ENCODE data around the gene SALL4. TPM values are rescaled to one million over a fixed set of nuclear protein-coding genes. Genes with fewer than 3 reads are reported as not detected.
A peak's percentile ranks its signal among the peaks of the same experiment; 100 is the strongest.

The SALL4 gene
- total and polyA plus RNA-seq, 12 donors: 0.07 to 1.3 (median 0.34) TPM; not detected in 1

- H3K36me3 ChIP-seq (replicated peaks in 1 of 2): no peaks in the 10 kb centered on the region
- H3K27me3 ChIP-seq: no peaks in the 10 kb centered on the region
- intact Hi-C loops (cut with DNase I): no loop called here
- H3K4me3 ChIP-seq: no peak overlapping the region
- DNase-seq: no peak
- 72 to 77% (median 75%) methylated on average over 5 of the region's 5 CpGs for WGBS, 4 donors
- H3K27ac ChIP-seq: no peak overlapping the region
- H3K4me1 ChIP-seq (replicated peaks in 1 of 2): peaks cover 0 to 9% of the 10 kb centered on the region in 2 donors
- TF ChIP-seq CTCF (IDR thresholded peaks at IDR 0.05) (no peak), POLR2A (IDR thresholded peaks at IDR 0.05) (no peak)
- no peaks in the 10 kb centered on the region for H3K9me3 ChIP-seq (replicated peaks in 1 of 3)
Observed at GRCh38 chr20:51736947-51737346, 65.4 kb downstream of the SALL4 start.

DNA sequence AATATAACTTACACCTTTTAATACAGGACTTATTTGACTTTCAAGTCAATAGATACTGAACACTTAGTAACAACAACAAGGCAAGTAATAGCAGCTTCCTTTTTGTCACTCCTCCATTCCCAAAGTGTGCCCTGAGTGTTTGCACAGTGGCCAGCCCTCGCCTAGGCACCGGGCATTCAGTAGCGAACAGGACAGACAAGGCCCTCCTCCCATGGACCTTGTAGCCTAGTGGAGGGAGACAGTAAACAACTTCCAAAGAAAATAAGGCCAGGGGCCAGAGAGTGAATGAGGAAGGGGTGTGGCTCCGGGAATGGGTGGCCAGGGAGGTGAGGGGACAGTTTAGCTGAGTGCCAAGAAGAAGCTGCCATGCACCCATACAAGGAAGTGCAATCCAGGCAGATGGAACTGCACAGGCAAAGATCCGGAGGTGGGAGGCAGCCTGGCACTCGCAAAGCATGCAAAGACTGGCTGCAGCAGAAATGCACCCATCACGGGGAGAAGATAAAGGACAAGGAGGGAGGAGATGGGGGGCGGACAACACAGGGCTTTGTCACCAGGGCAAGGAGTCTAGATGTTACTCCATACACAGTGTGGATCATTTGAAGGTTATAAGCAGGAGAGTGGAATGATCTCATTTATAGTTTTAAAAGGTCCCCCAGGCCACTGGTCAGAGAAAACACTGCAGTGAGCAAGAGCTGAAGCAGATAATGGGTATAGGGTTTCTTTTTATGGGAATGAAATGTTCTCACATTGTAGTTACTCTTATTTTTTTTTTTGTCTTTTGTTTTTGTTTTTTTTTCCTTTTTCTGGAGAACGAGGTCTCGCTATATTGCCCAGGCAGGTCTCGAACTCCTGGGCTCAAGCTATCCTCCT lies 66.4 kb downstream of the SALL4 start:
- no peaks in the 10 kb centered on the region for H3K36me3 ChIP-seq (replicated peaks in 1 of 2)
- no peaks in the 10 kb centered on the region for H3K9me3 ChIP-seq (replicated peaks in 1 of 3)
- TF ChIP-seq CTCF (IDR thresholded peaks at IDR 0.05): no peak
- TF ChIP-seq POLR2A (IDR thresholded peaks at IDR 0.05): no peak
- H3K4me1 ChIP-seq (replicated peaks in 1 of 2): peaks cover 0 to 16% of the 10 kb centered on the region in 2 donors
- DNase-seq: no peak
- no peaks in the 10 kb centered on the region for H3K27me3 ChIP-seq
- 79 to 82% (median 80%) methylated on average over 11 of the region's 11 CpGs for WGBS, 4 donors
- no peak overlapping the region for H3K27ac ChIP-seq
- intact Hi-C loops (cut with DNase I): no loop called here
- no peak overlapping the region for H3K4me3 ChIP-seq

- no peaks in the 10 kb centered on the region for H3K36me3 ChIP-seq (replicated peaks in 1 of 2)
- H3K27me3 ChIP-seq: no peaks in the 10 kb centered on the region
- no peak for DNase-seq
- TF ChIP-seq POLR2A (IDR thresholded peaks at IDR 0.05): no peak
- no peak for TF ChIP-seq CTCF (IDR thresholded peaks at IDR 0.05)
- WGBS, 4 donors: 66 to 75% (median 71%) methylated on average over 13 of the region's 13 CpGs
- H3K4me3 ChIP-seq: no peak overlapping the region
- H3K9me3 ChIP-seq (replicated peaks in 1 of 3): no peaks in the 10 kb centered on the region
- peaks cover 0 to 16% of the 10 kb centered on the region in 2 donors for H3K4me1 ChIP-seq (replicated peaks in 1 of 2)
- no peak overlapping the region for H3K27ac ChIP-seq
- intact Hi-C loops (cut with DNase I): no loop called here
Observed at GRCh38 chr20:51734876-51735720, 67.2 kb downstream of the SALL4 start.

DNA sequence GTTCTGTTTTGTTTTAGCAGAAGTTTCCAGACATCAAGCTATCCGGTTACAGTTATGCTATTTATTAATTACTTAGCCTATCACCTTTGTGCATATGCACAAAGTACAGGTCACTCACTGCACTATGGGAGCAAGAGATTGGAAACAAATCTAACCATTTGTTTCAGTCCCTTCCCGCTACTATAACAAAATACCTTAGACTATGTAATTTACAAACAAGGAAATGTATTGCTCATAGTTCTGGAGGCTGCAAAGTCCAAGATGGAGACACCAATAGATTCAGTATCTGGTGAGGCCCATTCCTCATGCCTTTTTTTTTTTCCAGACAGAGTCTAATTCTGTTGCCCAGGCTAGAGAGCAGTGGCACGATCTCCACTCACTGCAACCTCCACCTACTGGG lies 69.3 kb downstream of the SALL4 start:
- Histone ChIP-seq H3K9me3 (replicated peaks in 1 of 3) (no peaks in the 10 kb centered on the region), H3K4me3 (no peak overlapping the region), H3K4me1 (replicated peaks in 1 of 2) (peaks cover 0 to 16% of the 10 kb centered on the region in 2 donors), H3K36me3 (replicated peaks in 1 of 2) (no peaks in the 10 kb centered on the region), H3K27me3 (no peaks in the 10 kb centered on the region), H3K27ac (peak overlapping the region in 1 of 5 donors; percentile 73)
- WGBS, 4 donors: 85 to 96% (median 90%) methylated on average over 3 of the region's 3 CpGs
- no peak for DNase-seq
- intact Hi-C loops (cut with DNase I): no loop called here
- TF ChIP-seq CTCF (IDR thresholded peaks at IDR 0.05) (no peak), POLR2A (IDR thresholded peaks at IDR 0.05) (no peak)

Measured in adrenal gland (tissue), 12 donors.